OCI-LY3 (cell line): ENCODE data around the gene C8G.
A peak's percentile ranks its signal among the peaks of the same experiment; 100 is the strongest.

ENCODE experiments used
- H2AFZ ChIP-seq: fragments of 200-600, 300-600 bp; shearing (Covaris generic); 2 replicates; pipeline ENCODE4 v1.6.0; 2014; ENCODE audit warnings: antibody characterized with exemption, low read depth, low read length
- H3K27ac ChIP-seq: fragments of 200-600, 300-600 bp; sonication (generic); 2 replicates; pipeline ENCODE4 v1.5.1; 2014; ENCODE audit warnings: mild to moderate bottlenecking, low read length, moderate library complexity, mixed read lengths
- H3K27me3 ChIP-seq: fragments of 200-600, 300-600 bp; sonication (generic); 2 replicates; pipeline ENCODE4 v1.6.1; 2014; ENCODE audit warnings: low read depth, low read length, mixed read lengths
- H3K36me3 ChIP-seq: fragments of 200-600, 300-600 bp; sonication (generic); replicated peaks from 2 replicates; pipeline ENCODE3; 2014; ENCODE audit warnings: low read depth, low read length, mixed read lengths
- H3K4me1 ChIP-seq: fragments of 300-600, 200-600 bp; sonication (generic); 2 replicates; pipeline ENCODE4 v1.6.1; 2014; ENCODE audit warnings: low read length, mixed read lengths
- H3K4me2 ChIP-seq: fragments of 200-600, 300-600 bp; sonication (generic); 2 replicates; pipeline ENCODE4 v1.6.1; 2014; ENCODE audit warnings: low read length, mixed read lengths
- H3K4me3 ChIP-seq: fragments of 300-600, 200-600 bp; sonication (generic); 2 replicates; pipeline ENCODE4 v1.5.1; 2014; ENCODE audit warnings: antibody characterized with exemption, mild to moderate bottlenecking, low read length, moderate library complexity
- H3K79me2 ChIP-seq: fragments of 300-600, 200-600 bp; shearing (Covaris generic); 2 replicates; pipeline ENCODE4 v1.6.1; 2014; ENCODE audit warnings: mild to moderate bottlenecking, low read length, mixed read lengths
- H3K9ac ChIP-seq: fragments of 300-600, 200-600 bp; shearing (Covaris generic); 2 replicates; pipeline ENCODE4 v1.6.0; 2014; ENCODE audit warnings: mild to moderate bottlenecking, low read length, moderate library complexity
- H3K9me3 ChIP-seq: fragments of 200-600, 300-600 bp; shearing (Covaris generic); 2 replicates; pipeline ENCODE4 v1.6.1; 2014; ENCODE audit warnings: low read length, mixed read lengths; ENCODE audit not compliant: insufficient read depth
- H4K20me1 ChIP-seq: fragments of 200-600, 300-600 bp; sonication (generic); 2 replicates; pipeline ENCODE4 v1.6.1; 2016; ENCODE audit warnings: low read length, mixed read lengths; ENCODE audit not compliant: insufficient read depth
- EZH2phosphoT487 ChIP-seq: fragments of 200-600 bp; shearing (Covaris generic); IDR thresholded peaks from 2 replicates; pipeline ENCODE4 v1.6.1; 2018; ENCODE audit warnings: antibody characterized with exemption, mixed run types, low read depth
- TF ChIP-seq, protein P1 (sequence below): fragments of 200-600, 300-600 bp; sonication (generic); IDR thresholded peaks from 2 replicates; pipeline ENCODE4 v1.5.1; 2014; ENCODE audit warnings: antibody characterized with exemption, low read length, low read depth

Gene C8G

GRCh38 chr9:136921718-136922117, 23.3 kb upstream of the C8G start:
- no peaks in the 10 kb centered on the region for H3K27me3 ChIP-seq
- peaks cover 44% of the 10 kb centered on the region for H3K36me3 ChIP-seq
- H3K27ac ChIP-seq: no peak overlapping the region
- H4K20me1 ChIP-seq: no peaks in the 10 kb centered on the region
- H3K4me2 ChIP-seq: no peak overlapping the region
- TF ChIP-seq EZH2phosphoT487: no peak
- TF ChIP-seq, protein P1, sequence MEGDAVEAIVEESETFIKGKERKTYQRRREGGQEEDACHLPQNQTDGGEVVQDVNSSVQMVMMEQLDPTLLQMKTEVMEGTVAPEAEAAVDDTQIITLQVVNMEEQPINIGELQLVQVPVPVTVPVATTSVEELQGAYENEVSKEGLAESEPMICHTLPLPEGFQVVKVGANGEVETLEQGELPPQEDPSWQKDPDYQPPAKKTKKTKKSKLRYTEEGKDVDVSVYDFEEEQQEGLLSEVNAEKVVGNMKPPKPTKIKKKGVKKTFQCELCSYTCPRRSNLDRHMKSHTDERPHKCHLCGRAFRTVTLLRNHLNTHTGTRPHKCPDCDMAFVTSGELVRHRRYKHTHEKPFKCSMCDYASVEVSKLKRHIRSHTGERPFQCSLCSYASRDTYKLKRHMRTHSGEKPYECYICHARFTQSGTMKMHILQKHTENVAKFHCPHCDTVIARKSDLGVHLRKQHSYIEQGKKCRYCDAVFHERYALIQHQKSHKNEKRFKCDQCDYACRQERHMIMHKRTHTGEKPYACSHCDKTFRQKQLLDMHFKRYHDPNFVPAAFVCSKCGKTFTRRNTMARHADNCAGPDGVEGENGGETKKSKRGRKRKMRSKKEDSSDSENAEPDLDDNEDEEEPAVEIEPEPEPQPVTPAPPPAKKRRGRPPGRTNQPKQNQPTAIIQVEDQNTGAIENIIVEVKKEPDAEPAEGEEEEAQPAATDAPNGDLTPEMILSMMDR: no peak
- no peak overlapping the region for H3K9ac ChIP-seq
- no peak overlapping the region for H3K4me3 ChIP-seq
- no peaks in the 10 kb centered on the region for H3K4me1 ChIP-seq
- H3K9me3 ChIP-seq: no peaks in the 10 kb centered on the region
- H2AFZ ChIP-seq: no peak overlapping the region
- H3K79me2 ChIP-seq: no peaks in the 10 kb centered on the region

DNA sequence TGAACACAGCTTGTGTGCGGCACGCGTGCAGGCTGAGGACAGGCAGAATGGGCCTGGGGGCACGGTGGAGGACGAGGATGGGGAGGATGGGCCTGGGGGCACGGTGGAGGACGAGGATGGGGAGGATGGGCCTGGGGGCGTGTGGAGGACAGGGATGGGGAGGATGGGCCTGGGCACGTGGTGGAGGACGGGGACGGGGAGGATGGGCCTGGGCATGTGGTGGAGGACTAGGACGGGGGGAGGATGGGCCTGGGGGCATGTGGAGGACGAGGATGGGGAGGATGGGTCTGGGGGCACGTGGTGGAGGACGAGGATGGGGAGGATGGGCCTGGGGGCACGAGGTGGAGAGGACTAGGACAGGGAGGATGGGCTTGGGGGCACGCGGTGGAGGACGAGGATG, 22.5 kb upstream of the C8G start:
- Histone ChIP-seq H3K4me2 (no peak overlapping the region), H3K27ac (no peak overlapping the region), H3K9me3 (no peaks in the 10 kb centered on the region), H3K4me1 (no peaks in the 10 kb centered on the region), H4K20me1 (no peaks in the 10 kb centered on the region), H3K9ac (no peak overlapping the region), H3K27me3 (no peaks in the 10 kb centered on the region), H3K36me3 (peaks cover 42% of the 10 kb centered on the region), H2AFZ (no peak overlapping the region), H3K4me3 (no peak overlapping the region), H3K79me2 (no peaks in the 10 kb centered on the region)
- no peak for TF ChIP-seq EZH2phosphoT487
- TF ChIP-seq, protein P1: no peak

GRCh38 chr9:136923881-136924280, 21.2 kb upstream of the C8G start:
- H3K4me3 ChIP-seq: no peak overlapping the region
- no peak overlapping the region for H2AFZ ChIP-seq
- TF ChIP-seq, protein P1: no peak
- no peak for TF ChIP-seq EZH2phosphoT487
- H3K79me2 ChIP-seq: no peaks in the 10 kb centered on the region
- no peaks in the 10 kb centered on the region for H3K9me3 ChIP-seq
- H3K36me3 ChIP-seq: peaks cover 51% of the 10 kb centered on the region
- H3K4me2 ChIP-seq: no peak overlapping the region
- no peaks in the 10 kb centered on the region for H3K4me1 ChIP-seq
- no peak overlapping the region for H3K9ac ChIP-seq
- no peaks in the 10 kb centered on the region for H3K27me3 ChIP-seq
- H3K27ac ChIP-seq: no peak overlapping the region
- H4K20me1 ChIP-seq: no peaks in the 10 kb centered on the region

DNA sequence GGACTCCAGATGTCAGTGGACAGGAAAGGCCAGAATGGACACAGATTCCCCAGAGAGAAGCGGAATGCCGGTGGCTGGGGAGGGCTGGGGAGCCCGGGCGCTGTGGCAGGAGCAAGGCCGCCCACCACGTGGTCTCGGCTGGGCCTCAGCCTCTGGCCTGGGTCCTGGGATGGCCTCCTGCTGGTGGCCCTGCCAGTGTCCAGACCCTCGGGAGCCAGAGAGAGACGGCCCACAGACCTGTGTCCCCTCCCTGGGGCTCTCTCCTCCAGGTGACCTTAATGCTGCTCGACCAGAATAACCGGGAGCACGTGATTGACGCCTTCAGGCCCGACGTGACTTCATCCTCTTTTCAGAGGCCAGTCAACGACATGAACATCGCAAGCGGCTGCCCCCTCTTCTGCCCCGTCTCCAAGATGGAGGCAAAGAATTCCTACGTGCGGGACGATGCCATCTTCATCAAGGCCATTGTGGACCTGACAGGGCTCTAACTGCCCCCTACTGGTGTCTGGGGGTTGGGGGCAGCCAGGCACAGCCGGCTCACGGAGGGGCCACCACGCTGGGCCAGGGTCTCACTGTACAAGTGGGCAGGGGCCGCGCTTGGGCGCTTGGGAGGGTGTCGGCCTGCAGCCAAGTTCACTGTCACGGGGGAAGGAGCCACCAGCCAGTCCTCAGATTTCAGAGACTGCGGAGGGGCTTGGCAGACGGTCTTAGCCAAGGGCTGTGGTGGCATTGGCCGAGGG, 19.5 kb upstream of the C8G start:
- Histone ChIP-seq H3K4me2 (no peak overlapping the region), H3K27ac (no peak overlapping the region), H3K4me3 (no peak overlapping the region), H2AFZ (no peak overlapping the region), H3K9ac (no peak overlapping the region), H3K79me2 (no peaks in the 10 kb centered on the region), H4K20me1 (no peaks in the 10 kb centered on the region), H3K36me3 (peaks cover 42% of the 10 kb centered on the region), H3K27me3 (no peaks in the 10 kb centered on the region), H3K9me3 (no peaks in the 10 kb centered on the region), H3K4me1 (no peaks in the 10 kb centered on the region)
- TF ChIP-seq EZH2phosphoT487: no peak
- TF ChIP-seq, protein P1: peak; percentile 12; the same call in 1 of the 2 replicates
